ENCODE measurements around the gene PRKG1. TPM values are rescaled to one million over a fixed set of nuclear protein-coding genes. Genes with fewer than 3 reads are reported as not detected.

The PRKG1 gene
- total and polyA plus RNA-seq, 2 experiments from 2014 or later: 18.2 to 21.1 TPM

GRCh38 chr10:51082857-51083256 is 8.6 kb downstream of the PRKG1 start:
- peak overlapping the region; percentile 52 for H3K4me2 ChIP-seq
- no peaks in the 10 kb centered on the region for H3K9me3 Mint-ChIP-seq

More at GRCh38 chr10:51082857-51083256, 8.6 kb downstream of the PRKG1 start:
- H2AFZ ChIP-seq: no peak overlapping the region
- H3K36me3 Mint-ChIP-seq (ENCODE audit: low read depth): no peaks in the 10 kb centered on the region
- H3K9me2 ChIP-seq (ENCODE audit: insufficient read depth): no peaks in the 10 kb centered on the region
- no peaks in the 10 kb centered on the region for H4K20me1 ChIP-seq (replicated peaks; ENCODE audit: insufficient read depth)
- H3K79me2 ChIP-seq (replicated peaks; ENCODE audit: insufficient read depth): peaks cover 16% of the 10 kb centered on the region
- peak overlapping the region; percentile 51; the same call in 2 of the 3 replicates for H3K4me3 Mint-ChIP-seq
- ATAC-seq (peak; percentile 40), DNase-seq (ENCODE audit: low spot score) (peak; percentile 29)
- H3K36me3 ChIP-seq (ENCODE audit: insufficient read depth): no peaks in the 10 kb centered on the region
- H3K27ac Mint-ChIP-seq: peak overlapping the region; percentile 94
- peaks cover 51% of the 10 kb centered on the region for H3K4me1 Mint-ChIP-seq
- H3K4me3 ChIP-seq: no peak overlapping the region
- peaks cover 2% of the 10 kb centered on the region for H3K27me3 Mint-ChIP-seq (ENCODE audit: insufficient read depth, low read depth, poor library complexity)
- TF ChIP-seq ZNF462 (CRISPR knock-in tag; IDR thresholded peaks at IDR 0.05) (no peak), ETS1 (IDR thresholded peaks at IDR 0.05) (no peak), CREB1 (CRISPR knock-in tag; IDR thresholded peaks at IDR 0.05; ENCODE audit: low read depth) (no peak), POLR2AphosphoS5 (IDR thresholded peaks at IDR 0.05; ENCODE audit: low read depth) (no peak), EZH2phosphoT487 (IDR thresholded peaks at IDR 0.05; ENCODE audit: unreplicated experiment) (no peak), NANOG (IDR thresholded peaks at IDR 0.05; ENCODE audit: borderline replicate concordance) (no peak), EZH2 (IDR thresholded peaks at IDR 0.05; ENCODE audit: low read depth, unreplicated experiment) (no peak), JUNB (IDR thresholded peaks at IDR 0.05; ENCODE audit: unreplicated experiment) (no peak), ZNF114 (CRISPR knock-in tag; IDR thresholded peaks at IDR 0.05) (no peak), CTCF (conservative IDR thresholded peaks at IDR 0.05; ENCODE audit: low read depth in 2 of 2) (no peak), STAT1 (IDR thresholded peaks at IDR 0.05; ENCODE audit: unreplicated experiment) (no peak), REST (IDR thresholded peaks at IDR 0.05; ENCODE audit: unreplicated experiment) (no peak), ZNF331 (CRISPR knock-in tag; IDR thresholded peaks at IDR 0.05; ENCODE audit: low read depth) (no peak)
- H3K27me3 ChIP-seq (ENCODE audit: insufficient read depth): no peaks in the 10 kb centered on the region
- peak overlapping the region; percentile 63 for H3K27ac ChIP-seq (ENCODE audit: low read depth)
- H3K4me1 ChIP-seq (ENCODE audit: insufficient read depth): peaks cover 42% of the 10 kb centered on the region
- no peaks in the 10 kb centered on the region for H3F3A ChIP-seq (replicated peaks; ENCODE audit: low read depth)

All from GM23338 (cell line).